GM12872 (cell line): Measurements from ENCODE around the gene ZNF275.

Experiments used
- TF ChIP-seq, protein P1 (sequence below): IDR thresholded peaks from 3 replicates; pipeline ENCODE4 v1.5.1; 2011; ENCODE audit warnings: low read depth, mild to moderate bottlenecking, low read length, moderate library complexity; ENCODE audit not compliant: insufficient read depth

ZNF275 gene

GRCh38 chrX:153371256-153371655 is 37.3 kb downstream of the ZNF275 start:
- TF ChIP-seq, protein P1, sequence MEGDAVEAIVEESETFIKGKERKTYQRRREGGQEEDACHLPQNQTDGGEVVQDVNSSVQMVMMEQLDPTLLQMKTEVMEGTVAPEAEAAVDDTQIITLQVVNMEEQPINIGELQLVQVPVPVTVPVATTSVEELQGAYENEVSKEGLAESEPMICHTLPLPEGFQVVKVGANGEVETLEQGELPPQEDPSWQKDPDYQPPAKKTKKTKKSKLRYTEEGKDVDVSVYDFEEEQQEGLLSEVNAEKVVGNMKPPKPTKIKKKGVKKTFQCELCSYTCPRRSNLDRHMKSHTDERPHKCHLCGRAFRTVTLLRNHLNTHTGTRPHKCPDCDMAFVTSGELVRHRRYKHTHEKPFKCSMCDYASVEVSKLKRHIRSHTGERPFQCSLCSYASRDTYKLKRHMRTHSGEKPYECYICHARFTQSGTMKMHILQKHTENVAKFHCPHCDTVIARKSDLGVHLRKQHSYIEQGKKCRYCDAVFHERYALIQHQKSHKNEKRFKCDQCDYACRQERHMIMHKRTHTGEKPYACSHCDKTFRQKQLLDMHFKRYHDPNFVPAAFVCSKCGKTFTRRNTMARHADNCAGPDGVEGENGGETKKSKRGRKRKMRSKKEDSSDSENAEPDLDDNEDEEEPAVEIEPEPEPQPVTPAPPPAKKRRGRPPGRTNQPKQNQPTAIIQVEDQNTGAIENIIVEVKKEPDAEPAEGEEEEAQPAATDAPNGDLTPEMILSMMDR = no peak

DNA sequence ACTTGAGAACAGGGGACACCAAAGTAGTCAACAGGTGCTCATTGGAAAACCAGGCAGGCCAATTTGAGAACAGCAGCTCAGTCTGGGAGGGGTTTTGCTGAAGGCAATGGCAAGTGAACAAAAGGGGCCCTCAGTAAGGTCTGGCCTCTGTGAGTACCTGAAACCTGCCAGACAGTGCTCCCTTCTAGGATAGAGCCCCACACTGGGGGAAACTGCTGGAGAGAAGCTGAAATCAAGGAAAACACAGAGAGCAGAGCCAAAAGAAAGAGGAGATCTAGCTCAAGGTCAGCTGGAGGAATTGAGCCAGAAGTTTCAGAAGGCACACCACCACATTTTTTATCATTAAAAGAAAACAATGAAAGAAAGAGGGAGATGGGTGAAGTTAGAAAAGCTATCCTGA is 39.0 kb downstream of the ZNF275 start:
- TF ChIP-seq, protein P1 = no peak

DNA sequence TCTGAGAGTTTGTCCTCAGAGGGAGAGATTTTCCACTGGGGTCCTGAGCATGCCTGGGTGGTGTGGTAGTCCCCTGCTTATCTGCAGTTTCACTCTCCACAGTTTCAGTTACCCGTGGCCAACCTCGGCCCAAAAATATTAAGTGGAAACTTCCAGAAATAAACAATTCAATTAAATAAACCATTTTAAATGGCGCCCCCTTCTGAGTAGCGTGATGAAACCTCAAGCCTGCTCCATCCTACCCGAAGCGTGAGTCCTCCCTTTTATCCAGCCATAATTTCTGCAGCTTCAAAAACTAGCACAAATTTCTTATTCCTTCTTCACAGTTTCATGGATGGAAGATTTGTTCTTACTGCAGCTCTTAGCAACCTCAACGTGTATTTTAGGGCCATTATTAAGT is 40.5 kb downstream of the ZNF275 start:
- TF ChIP-seq, protein P1 = no peak

GRCh38 chrX:153375571-153375970 is 41.6 kb downstream of the ZNF275 start:
- TF ChIP-seq, protein P1 = no peak

DNA sequence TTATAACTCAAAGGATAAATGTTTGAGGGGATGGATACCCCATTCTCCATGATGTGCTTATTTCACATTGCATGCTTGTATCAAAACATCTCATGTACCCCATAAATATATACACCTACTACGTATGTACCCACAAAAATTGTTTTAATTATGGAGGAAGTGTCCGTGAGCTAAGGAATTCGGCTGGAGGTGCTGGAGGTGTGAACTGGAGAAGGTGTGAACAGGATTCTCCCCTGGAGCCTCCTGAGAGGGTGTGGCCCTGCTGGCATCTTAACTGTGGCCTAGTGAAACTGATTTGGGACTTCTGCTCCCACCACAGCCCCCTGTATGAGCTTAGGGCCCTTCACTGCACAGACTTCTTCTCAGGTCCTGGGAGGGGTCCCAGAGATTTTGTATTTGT is 43.8 kb downstream of the ZNF275 start:
- TF ChIP-seq, protein P1 = no peak

DNA sequence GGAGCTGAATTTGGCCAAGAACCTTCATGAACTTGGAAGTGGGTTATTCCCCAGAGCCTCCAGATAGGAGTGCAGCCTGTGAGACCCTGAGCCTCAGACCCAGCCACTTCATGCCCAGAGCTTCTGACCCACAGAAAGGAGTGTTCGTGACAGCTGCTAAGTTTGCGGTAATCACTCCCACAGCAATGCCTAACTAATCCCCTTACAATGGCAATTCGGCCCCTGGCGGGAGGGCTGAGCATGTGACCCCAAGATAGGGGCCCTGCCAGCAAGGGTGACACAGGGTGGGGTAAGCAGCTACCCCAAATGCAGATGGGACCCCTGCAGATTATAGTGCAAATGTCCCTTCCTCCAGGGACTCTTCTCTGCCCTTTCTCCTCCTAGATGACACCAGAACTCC is 44.7 kb downstream of the ZNF275 start:
- TF ChIP-seq, protein P1 = no peak

GRCh38 chrX:153379508-153379907 is 45.6 kb downstream of the ZNF275 start:
- TF ChIP-seq, protein P1 = no peak

- TF ChIP-seq, protein P1 = no peak
These were observed 46.1 kb downstream of the ZNF275 start for GRCh38 chrX:153379971-153380581.
